Loucy (cell line): ENCODE data around the gene MRAS.

Source experiments
- H2AFZ ChIP-seq: fragments of 200-600 bp; sonication (generic); 2 replicates; pipeline ENCODE4 v1.6.0; 2016; ENCODE audit warnings: antibody characterized with exemption, mild to moderate bottlenecking, low read length, moderate library complexity
- H3F3A ChIP-seq: fragments of 200-600 bp; 2 replicates; pipeline ENCODE4 v1.6.0; 2016; ENCODE audit warnings: antibody characterized with exemption, low read depth, mild to moderate bottlenecking
- H3K27me3 ChIP-seq: fragments of 200-600 bp; sonication (generic); 2 replicates; pipeline ENCODE4 v1.6.1; 2014; ENCODE audit warnings: low read length, mild to moderate bottlenecking; ENCODE audit not compliant: insufficient read depth, poor library complexity, severe bottlenecking
- H3K36me3 ChIP-seq: fragments of 200-600 bp; sonication (generic); 2 replicates; pipeline ENCODE4 v1.6.1; 2016; ENCODE audit warnings: low read length; ENCODE audit not compliant: insufficient read depth
- H3K4me1 ChIP-seq: fragments of 200-600 bp; sonication (generic); 2 replicates; pipeline ENCODE4 v1.5.1; 2014; ENCODE audit warnings: low read length, mild to moderate bottlenecking; ENCODE audit not compliant: insufficient read depth, poor library complexity, severe bottlenecking
- H3K4me2 ChIP-seq: fragments of 200-600 bp; sonication (generic); 2 replicates; pipeline ENCODE4 v1.6.0; 2014; ENCODE audit warnings: antibody characterized with exemption, low read length, low read depth, mild to moderate bottlenecking; ENCODE audit not compliant: poor library complexity, severe bottlenecking
- H3K4me3 ChIP-seq: fragments of 200-600 bp; sonication (generic); 2 replicates; pipeline ENCODE4 v1.5.1; 2014; ENCODE audit warnings: low read length, mild to moderate bottlenecking, mixed read lengths; ENCODE audit not compliant: poor library complexity, severe bottlenecking
- H3K79me2 ChIP-seq: fragments of 200-600 bp; sonication (generic); 2 replicates; pipeline ENCODE4 v1.6.1; 2014; ENCODE audit warnings: low read length; ENCODE audit not compliant: insufficient read depth
- H3K9ac ChIP-seq: fragments of 200-600 bp; sonication (generic); 2 replicates; pipeline ENCODE4 v1.6.0; 2014; ENCODE audit warnings: mild to moderate bottlenecking, low read depth, low read length, moderate library complexity; ENCODE audit not compliant: poor library complexity, severe bottlenecking
- H3K9me2 ChIP-seq: fragments of 200-600 bp; sonication (generic); replicated peaks from 2 replicates; pipeline ENCODE4 v1.6.1; 2016; ENCODE audit warnings: low read depth, low read length, mixed read lengths
- H3K9me3 ChIP-seq: fragments of 200-600 bp; sonication (generic); 2 replicates; pipeline ENCODE4 v1.6.1; 2014; ENCODE audit warnings: mild to moderate bottlenecking, antibody characterized with exemption, low read length, low read depth; ENCODE audit not compliant: insufficient read depth
- H4K20me1 ChIP-seq: fragments of 200-600 bp; sonication (generic); 2 replicates; pipeline ENCODE4 v1.6.0; 2014; ENCODE audit warnings: antibody characterized with exemption, low read length, mild to moderate bottlenecking; ENCODE audit not compliant: insufficient read depth, poor library complexity, severe bottlenecking
- CTCF ChIP-seq: fragments of 200-600 bp; sonication (generic); conservative IDR thresholded peaks from 2 replicates; pipeline ENCODE4 v1.5.1; 2014; ENCODE audit warnings: mild to moderate bottlenecking, antibody characterized with exemption, low read length
- EZH2phosphoT487 ChIP-seq: fragments of 200-600 bp; IDR thresholded peaks from 2 replicates; pipeline ENCODE4 v1.6.1; 2018; ENCODE audit warnings: antibody characterized with exemption, mild to moderate bottlenecking, moderate library complexity, borderline replicate concordance

Gene MRAS

GRCh38 chr3:138445654-138446053, 97.3 kb downstream of the MRAS start:
- no peaks in the 10 kb centered on the region for H3K36me3 ChIP-seq
- no peak overlapping the region for H3K9ac ChIP-seq
- no peaks in the 10 kb centered on the region for H3F3A ChIP-seq
- H3K27me3 ChIP-seq = no peaks in the 10 kb centered on the region
- H3K4me3 ChIP-seq = no peak overlapping the region
- H3K9me2 ChIP-seq = no peaks in the 10 kb centered on the region
- H4K20me1 ChIP-seq = no peaks in the 10 kb centered on the region
- no peaks in the 10 kb centered on the region for H3K9me3 ChIP-seq
- no peak for TF ChIP-seq CTCF
- no peak for TF ChIP-seq EZH2phosphoT487
- no peaks in the 10 kb centered on the region for H3K4me1 ChIP-seq
- no peak overlapping the region for H2AFZ ChIP-seq
- no peaks in the 10 kb centered on the region for H3K79me2 ChIP-seq
- no peak overlapping the region for H3K4me2 ChIP-seq

DNA sequence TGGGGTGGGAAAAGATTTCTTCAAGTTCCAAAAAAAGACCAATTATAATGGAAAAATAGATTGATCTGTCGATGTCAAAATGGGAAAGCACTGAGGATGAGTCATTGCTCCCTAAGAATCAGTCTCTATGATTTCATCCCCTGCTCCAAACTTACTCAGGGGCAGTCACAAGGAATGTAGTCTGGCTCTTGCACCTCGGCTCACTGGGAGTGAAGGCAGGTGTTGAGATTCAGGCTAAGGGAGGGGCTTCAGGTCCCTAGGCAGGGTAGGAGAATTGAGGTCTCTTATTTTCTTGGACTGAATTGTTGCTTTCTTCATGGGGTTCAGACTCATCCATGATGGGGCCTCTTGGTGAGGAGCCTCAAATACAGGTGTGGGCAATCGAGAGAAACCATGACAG, 100.3 kb downstream of the MRAS start:
- Histone ChIP-seq H3K9me2 (no peaks in the 10 kb centered on the region), H3K9ac (no peak overlapping the region), H3K27me3 (no peaks in the 10 kb centered on the region), H3K4me3 (no peak overlapping the region), H3K4me2 (no peak overlapping the region), H3K36me3 (no peaks in the 10 kb centered on the region), H3K9me3 (no peaks in the 10 kb centered on the region), H3K79me2 (no peaks in the 10 kb centered on the region), H4K20me1 (no peaks in the 10 kb centered on the region), H3F3A (no peaks in the 10 kb centered on the region), H2AFZ (no peak overlapping the region), H3K4me1 (no peaks in the 10 kb centered on the region)
- TF ChIP-seq CTCF (no peak), EZH2phosphoT487 (no peak)

DNA sequence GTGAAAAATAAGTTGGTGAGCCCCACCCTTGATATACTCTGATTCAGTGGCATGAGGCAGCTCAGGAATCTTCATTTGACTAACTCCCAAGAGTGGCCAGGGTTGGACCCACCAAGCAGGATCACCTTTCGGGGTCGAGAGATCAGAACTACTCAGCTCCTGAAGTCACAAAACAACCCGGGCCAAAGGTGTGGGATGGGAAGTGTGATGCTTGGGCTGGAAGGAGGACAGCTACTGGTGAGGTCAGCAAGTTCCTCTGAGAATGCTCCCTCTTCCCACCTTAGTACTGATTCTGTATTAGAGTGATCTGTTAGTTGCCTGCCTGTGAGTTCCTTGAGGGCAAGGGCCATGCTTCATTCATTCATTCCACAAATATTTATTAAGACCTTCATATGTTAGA, 101.1 kb downstream of the MRAS start:
- Histone ChIP-seq H3K79me2 (no peaks in the 10 kb centered on the region), H2AFZ (no peak overlapping the region), H3K27me3 (no peaks in the 10 kb centered on the region), H3K4me3 (no peak overlapping the region), H4K20me1 (no peaks in the 10 kb centered on the region), H3K9me2 (no peaks in the 10 kb centered on the region), H3K4me2 (no peak overlapping the region), H3K36me3 (no peaks in the 10 kb centered on the region), H3K9ac (no peak overlapping the region), H3K9me3 (no peaks in the 10 kb centered on the region), H3F3A (no peaks in the 10 kb centered on the region), H3K4me1 (no peaks in the 10 kb centered on the region)
- no peak for TF ChIP-seq EZH2phosphoT487
- no peak for TF ChIP-seq CTCF
